ENCODE measurements around the gene MEG3. TPM values are rescaled to one million over a fixed set of nuclear protein-coding genes. Genes with fewer than 3 reads are reported as not detected.

MEG3 gene
- total RNA-seq, 2 donors from 2014 or later = not detected

DNA sequence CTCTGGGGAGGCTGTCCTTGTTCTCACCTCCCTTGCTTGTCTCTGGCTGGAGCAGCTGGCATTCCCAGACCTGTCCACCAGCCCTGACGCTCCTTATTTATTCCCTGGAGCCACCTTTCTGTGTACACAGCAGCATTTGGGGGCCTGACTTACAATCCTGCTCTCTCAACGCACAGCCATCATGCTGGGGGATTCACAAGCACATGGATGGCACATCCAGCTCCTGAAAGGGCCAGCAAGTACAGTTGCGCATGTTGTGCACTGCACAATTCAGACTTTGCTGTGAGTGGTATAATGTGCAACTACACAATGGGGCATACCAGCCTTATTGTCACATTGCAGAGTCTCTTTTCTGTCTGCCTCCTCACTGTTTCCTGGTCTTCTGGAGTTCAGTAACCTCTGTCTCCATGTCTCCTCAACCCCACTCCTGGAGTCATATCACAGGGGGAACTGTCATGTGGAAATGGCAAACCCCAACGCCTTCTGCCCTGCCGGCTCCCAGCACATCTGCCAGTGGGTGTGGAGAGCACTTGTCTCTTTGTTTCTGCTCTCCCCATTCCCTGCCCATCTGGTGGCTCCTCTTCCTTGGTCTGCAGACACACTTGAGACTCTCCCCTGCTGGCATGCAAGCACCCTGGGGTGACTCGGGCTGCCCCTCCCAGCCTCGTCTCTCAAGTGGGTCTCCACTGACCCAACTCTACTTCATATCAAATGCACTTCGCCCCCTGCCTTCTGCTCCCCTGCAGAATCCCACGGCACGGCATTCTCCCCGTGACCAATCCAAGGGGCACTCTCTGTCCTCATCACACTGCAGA lies 41.2 kb upstream of the MEG3 start:
- Mint-ChIP-seq H3K27me3 (peaks cover 5 to 7% of the 10 kb centered on the region in 2 donors), H3K4me3 (no peak overlapping the region)

DNA sequence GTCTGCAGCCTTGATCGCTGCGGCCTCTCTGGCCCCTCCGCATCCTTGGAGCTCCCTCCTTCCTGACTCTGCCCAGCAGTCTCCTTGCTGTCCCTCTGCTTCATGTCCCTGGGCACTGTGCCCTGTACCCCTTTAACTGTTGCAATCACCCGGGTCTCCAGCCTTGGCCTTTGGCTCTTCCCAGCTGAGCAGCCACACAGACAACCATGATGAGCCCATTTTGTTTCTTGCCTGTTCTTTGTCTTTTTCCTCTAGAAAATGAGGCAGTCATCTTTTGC lies 40.6 kb upstream of the MEG3 start:
- ATAC-seq (no peak), DNase-seq (ENCODE audit: low spot score) (no peak)
- H3K36me3 Mint-ChIP-seq = no peaks in the 10 kb centered on the region
- no peaks in the 10 kb centered on the region for H3K9me3 Mint-ChIP-seq
- no peak overlapping the region for H3K4me3 Mint-ChIP-seq
- no peak overlapping the region for H3K27ac Mint-ChIP-seq
- H3K4me1 Mint-ChIP-seq (ENCODE audit: low read depth in 2 of 2) = no peaks in the 10 kb centered on the region
- H3K27me3 Mint-ChIP-seq = peaks cover 2 to 7% of the 10 kb centered on the region in 2 donors

More for the DNA sequence above, 41.2 kb upstream of the MEG3 start:
- Mint-ChIP-seq H3K9me3 (no peaks in the 10 kb centered on the region), H3K36me3 (no peaks in the 10 kb centered on the region), H3K27ac (no peak overlapping the region), H3K4me1 (ENCODE audit: low read depth in 2 of 2) (no peaks in the 10 kb centered on the region)
- DNase-seq (ENCODE audit: low spot score) = no peak
- no peak for ATAC-seq

DNA sequence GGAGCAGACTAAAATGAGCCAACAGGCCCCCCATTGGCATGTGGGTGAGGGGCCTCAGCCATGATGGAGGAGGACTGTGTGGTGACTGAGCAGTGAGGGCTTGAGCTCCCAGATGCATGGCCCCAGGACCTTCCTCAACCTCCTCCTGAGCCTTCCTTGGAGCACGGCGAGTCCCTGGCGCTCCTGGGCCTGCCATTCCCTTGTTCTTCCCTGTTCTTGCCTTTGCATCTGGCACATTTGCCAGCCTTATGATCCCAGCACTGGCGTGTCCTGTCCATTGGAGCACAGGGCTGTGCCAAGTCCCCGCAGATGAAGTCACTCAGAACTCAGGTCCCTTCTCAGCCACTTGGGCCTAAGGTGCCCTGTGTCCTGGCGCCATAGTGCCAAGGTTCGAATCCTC lies 40.3 kb upstream of the MEG3 start:
- H3K4me3 Mint-ChIP-seq = no peak overlapping the region
- DNase-seq (ENCODE audit: low spot score) (no peak), ATAC-seq (no peak)
- no peaks in the 10 kb centered on the region for H3K36me3 Mint-ChIP-seq
- no peaks in the 10 kb centered on the region for H3K9me3 Mint-ChIP-seq
- no peaks in the 10 kb centered on the region for H3K4me1 Mint-ChIP-seq (ENCODE audit: low read depth in 2 of 2)
- no peak overlapping the region for H3K27ac Mint-ChIP-seq
- peaks cover 0 to 7% of the 10 kb centered on the region in 2 donors for H3K27me3 Mint-ChIP-seq

DNA sequence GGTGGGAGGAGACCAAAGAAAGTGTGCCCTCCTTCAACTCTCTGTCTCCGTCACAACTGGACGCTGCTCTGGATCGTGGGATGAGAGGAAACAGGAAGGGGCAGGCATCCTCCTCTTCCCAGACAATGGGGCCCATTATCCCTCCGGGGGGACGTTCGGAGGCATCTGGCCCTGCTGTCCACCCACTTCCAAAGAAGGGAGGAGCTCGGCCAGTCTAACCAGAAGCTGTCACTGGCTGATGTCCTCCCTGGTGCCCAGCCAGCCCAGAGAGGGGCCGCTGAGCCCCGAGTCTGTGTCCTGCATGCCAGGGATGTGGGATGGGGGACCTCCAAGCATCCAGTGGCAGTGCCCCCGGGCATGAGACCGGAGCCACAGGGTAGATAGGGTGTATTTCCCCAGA lies 39.8 kb upstream of the MEG3 start:
- no peak for ATAC-seq
- Mint-ChIP-seq H3K27me3 (peaks cover 0 to 7% of the 10 kb centered on the region in 2 donors), H3K9me3 (no peaks in the 10 kb centered on the region)

DNA sequence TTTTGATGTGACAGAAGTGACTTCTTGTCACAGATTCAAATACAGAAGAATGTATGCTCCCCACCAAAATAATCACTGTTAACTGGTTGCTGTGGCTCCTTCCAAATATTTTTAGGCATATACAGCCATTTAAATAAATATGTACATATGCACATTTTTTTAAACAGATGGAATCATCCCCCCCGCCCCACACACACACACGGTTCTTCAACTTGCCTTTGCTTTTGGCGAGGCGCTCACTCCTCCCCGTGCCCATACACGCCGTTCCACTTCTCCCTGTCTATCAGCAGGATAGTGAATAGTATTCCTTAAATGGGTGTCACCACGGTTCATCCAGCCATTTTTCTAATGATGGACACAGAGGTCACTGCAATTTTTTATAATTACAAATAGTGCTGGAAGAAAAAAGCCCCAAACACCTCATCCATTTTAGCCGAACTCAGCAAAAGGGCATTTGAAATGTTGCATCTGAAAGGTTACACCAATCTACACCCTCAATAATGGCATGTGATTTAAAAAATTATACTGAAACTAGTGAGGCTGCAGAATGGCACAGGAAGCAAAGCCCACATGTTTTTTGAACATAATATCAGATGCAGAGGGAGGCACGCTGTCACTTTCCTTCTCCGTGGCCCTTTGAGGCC lies 39.2 kb upstream of the MEG3 start:
- no peak overlapping the region for H3K27ac Mint-ChIP-seq
- H3K36me3 Mint-ChIP-seq = no peaks in the 10 kb centered on the region
- peaks cover 0 to 7% of the 10 kb centered on the region in 2 donors for H3K27me3 Mint-ChIP-seq
- H3K9me3 Mint-ChIP-seq = no peaks in the 10 kb centered on the region
- H3K4me1 Mint-ChIP-seq (ENCODE audit: low read depth in 2 of 2) = no peaks in the 10 kb centered on the region
- no peak for DNase-seq (ENCODE audit: low spot score)
- H3K4me3 Mint-ChIP-seq = no peak overlapping the region
- no peak for ATAC-seq

More for the DNA sequence above, 39.8 kb upstream of the MEG3 start:
- DNase-seq (ENCODE audit: low spot score) = no peak
- Mint-ChIP-seq H3K4me3 (no peak overlapping the region), H3K4me1 (ENCODE audit: low read depth in 2 of 2) (no peaks in the 10 kb centered on the region), H3K27ac (no peak overlapping the region), H3K36me3 (no peaks in the 10 kb centered on the region)

DNA sequence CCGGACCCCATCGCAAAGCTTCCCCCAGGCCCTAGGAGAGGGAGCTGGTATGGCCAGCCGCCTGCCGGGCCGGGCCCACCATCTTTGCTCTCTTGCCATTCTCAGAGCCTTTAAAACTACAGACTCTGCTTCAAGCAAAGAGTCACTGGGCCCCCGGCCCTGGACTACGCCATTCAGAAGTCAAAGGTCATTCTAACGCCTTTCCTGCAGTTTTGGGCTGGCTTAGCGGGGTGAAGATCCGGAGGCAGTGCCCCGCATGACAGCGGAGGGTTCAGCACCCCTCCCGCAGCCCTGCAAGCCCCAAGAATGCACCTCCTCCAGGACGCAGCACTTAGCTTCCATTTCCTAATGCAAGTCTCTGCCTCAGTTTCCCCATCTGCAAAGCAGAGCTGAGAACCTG lies 38.3 kb upstream of the MEG3 start:
- ATAC-seq = no peak
- no peaks in the 10 kb centered on the region for H3K36me3 Mint-ChIP-seq
- no peaks in the 10 kb centered on the region for H3K9me3 Mint-ChIP-seq
- H3K4me3 Mint-ChIP-seq = no peak overlapping the region
- H3K4me1 Mint-ChIP-seq (ENCODE audit: low read depth in 2 of 2) = no peaks in the 10 kb centered on the region
- peak; percentile 32 for DNase-seq (ENCODE audit: low spot score)
- H3K27ac Mint-ChIP-seq = no peak overlapping the region
- peaks cover 3 to 7% of the 10 kb centered on the region in 2 donors for H3K27me3 Mint-ChIP-seq

DNA sequence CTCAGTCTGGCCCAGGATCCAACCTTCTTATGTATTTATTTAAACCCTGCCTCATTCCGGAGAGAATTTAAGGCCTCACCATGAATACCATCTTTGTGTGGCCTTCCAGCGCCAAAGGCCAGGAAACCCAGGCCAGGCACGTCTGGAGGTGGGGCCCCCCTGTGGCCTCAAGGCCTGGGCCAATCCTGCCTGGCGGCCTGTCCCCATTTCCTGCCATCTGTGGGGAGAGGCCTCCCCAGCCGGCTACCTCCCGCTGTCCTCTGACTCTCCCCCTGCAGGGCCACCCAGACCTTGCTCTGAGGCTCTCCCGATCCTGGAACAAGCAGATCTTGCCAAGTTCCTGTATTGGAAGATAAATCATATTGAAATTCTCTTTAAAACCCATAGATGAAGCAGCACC lies 37.4 kb upstream of the MEG3 start:
- Mint-ChIP-seq H3K4me1 (ENCODE audit: low read depth in 2 of 2) (no peaks in the 10 kb centered on the region), H3K4me3 (no peak overlapping the region), H3K27me3 (peaks cover 3 to 7% of the 10 kb centered on the region in 2 donors), H3K9me3 (no peaks in the 10 kb centered on the region), H3K36me3 (no peaks in the 10 kb centered on the region), H3K27ac (no peak overlapping the region)
- DNase-seq (ENCODE audit: low spot score) = peak; percentile 23
- ATAC-seq = no peak

DNA sequence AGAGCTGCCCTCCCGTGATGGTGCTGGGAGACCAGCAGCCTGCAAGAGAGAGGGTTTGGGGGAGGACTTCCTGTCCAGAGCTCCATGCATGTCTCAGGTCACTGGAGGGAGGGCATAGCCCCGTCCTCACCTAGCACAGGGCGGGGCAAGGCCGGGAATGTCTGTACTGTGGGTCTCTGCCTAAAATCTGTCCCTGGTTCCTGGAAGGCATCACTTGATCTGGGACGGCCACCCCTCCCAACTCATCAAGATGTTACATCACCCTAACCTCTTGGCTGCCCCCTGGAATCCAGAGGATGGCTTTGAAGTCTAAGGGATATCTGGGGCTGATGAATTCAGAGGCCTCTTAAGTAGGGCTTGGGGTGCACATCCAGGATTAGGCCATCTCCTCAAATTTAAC lies 37.0 kb upstream of the MEG3 start:
- no peaks in the 10 kb centered on the region for H3K9me3 Mint-ChIP-seq
- H3K27me3 Mint-ChIP-seq = peaks cover 3 to 7% of the 10 kb centered on the region in 2 donors
- no peak overlapping the region for H3K4me3 Mint-ChIP-seq
- no peak for ATAC-seq
- peak; percentile 15 for DNase-seq (ENCODE audit: low spot score)
- H3K4me1 Mint-ChIP-seq (ENCODE audit: low read depth in 2 of 2) = no peaks in the 10 kb centered on the region
- H3K36me3 Mint-ChIP-seq = no peaks in the 10 kb centered on the region
- no peak overlapping the region for H3K27ac Mint-ChIP-seq

DNA sequence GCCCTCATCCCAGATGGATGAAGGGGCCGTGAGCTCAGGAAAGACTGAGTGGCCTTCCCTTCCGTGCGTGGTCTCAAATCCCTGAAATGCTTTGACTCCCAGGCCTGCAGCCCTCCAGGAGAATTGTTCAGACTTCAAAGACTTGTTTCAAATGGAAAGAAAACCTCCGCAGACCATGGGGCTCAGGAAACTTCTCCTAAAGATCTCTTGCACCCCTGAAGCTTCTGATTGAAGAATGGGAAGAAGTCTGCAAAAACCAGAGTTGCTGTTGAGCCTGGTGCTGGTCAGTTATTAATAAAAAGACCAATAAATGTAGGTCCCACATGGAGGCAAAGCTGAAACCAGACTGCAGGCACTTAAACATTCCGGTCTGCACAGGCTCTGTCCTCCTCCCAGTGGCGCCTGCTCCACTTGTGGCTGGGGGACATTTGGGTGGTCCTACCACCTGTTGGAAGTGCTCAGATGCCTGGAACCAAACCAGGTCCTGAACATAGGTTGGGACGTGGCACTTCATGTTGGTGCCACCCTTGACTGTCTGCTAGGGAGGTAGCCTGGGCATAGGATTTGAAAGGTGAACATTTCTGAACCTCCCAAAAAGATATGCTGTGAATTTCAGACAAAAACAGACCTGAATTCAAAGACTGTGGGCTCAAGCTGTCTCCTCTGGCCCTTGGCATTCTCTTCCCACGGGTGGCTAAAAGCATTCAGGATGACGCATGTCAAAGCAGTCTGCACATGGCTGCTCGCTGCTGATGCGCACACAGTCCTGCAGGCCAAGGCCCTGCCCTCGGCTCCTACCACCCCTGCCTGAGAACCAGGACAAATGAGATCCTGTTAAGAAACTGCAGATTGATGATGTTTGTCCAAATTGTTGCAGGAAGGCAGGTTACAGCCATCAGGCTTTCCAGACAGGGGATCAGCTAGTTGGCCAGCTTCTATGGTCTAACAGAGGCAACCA lies 36.2 kb upstream of the MEG3 start:
- H3K36me3 Mint-ChIP-seq = no peaks in the 10 kb centered on the region
- H3K27ac Mint-ChIP-seq = no peak overlapping the region
- H3K27me3 Mint-ChIP-seq = peaks cover 9 to 15% of the 10 kb centered on the region in 2 donors
- DNase-seq (ENCODE audit: low spot score) = peak; percentile 35
- H3K4me1 Mint-ChIP-seq (ENCODE audit: low read depth in 2 of 2) = no peaks in the 10 kb centered on the region
- no peak overlapping the region for H3K4me3 Mint-ChIP-seq
- no peaks in the 10 kb centered on the region for H3K9me3 Mint-ChIP-seq
- ATAC-seq = no peak

DNA sequence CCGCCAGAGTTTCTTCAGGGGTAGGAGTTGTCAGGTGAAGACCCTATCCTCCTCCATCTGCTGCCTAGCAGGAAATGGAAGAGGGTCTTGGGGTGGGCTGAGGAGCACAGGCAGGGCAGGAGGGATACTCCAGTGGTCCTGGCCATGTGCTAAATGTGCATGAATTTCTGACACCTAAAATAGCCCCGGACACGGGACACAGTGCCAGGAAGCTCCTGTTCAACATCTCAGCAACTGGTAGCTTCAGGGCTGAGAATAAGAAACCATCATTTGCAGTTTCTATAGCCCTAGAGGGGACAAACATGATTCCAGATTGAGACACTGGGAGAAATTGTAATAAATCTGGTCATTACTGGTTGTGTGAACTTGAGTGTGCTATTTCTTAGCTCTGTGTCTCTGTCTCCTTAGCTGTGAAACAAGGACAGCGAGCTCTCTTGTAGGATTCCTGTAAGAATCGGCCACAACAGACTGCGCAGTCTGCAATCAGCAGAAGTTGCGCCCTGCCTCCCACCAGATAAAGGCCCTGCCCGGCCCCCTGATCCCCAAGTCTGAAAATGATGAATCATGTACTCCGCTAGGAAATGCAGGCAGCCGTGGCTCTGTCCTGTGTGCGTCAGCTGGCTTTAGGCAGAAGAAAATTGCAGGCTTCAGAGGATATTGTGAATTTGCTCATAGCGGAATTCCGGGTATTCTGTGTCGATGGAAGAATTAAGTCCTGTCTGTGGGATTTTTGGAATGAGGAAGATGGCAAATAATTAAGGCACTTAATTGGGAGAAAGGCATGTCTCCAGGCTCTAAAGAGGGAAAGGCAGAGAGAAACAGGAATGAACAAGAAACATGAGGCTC lies 35.2 kb upstream of the MEG3 start:
- Mint-ChIP-seq H3K27me3 (peaks cover 11 to 20% of the 10 kb centered on the region in 2 donors), H3K4me1 (ENCODE audit: low read depth in 2 of 2) (no peaks in the 10 kb centered on the region), H3K36me3 (no peaks in the 10 kb centered on the region), H3K27ac (no peak overlapping the region), H3K4me3 (no peak overlapping the region), H3K9me3 (no peaks in the 10 kb centered on the region)
- DNase-seq (ENCODE audit: low spot score) = peak; percentile 6
- ATAC-seq = no peak

DNA sequence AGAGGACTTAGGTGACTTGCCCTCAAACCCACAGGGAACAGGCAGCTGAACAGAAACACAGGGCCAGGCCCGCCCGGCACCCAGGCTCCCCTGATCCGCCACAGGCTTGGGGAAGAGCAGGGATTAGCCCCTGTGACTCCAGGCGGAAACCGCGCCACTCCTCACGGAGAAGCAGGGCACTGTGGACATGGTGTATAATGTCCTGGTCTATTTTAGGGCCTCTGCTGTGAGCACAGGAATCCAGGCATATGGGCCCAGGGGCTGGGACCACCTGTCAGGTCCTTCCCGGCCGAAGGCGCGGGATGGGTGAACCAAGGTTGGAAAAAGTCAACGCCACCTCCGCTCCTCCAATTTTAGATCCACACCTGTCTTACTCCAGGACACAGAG lies 34.6 kb upstream of the MEG3 start:
- ATAC-seq (no peak), DNase-seq (ENCODE audit: low spot score) (peak; percentile 32)
- H3K4me1 Mint-ChIP-seq (ENCODE audit: low read depth in 2 of 2) = no peaks in the 10 kb centered on the region
- H3K4me3 Mint-ChIP-seq = no peak overlapping the region
- H3K36me3 Mint-ChIP-seq = no peaks in the 10 kb centered on the region
- no peak overlapping the region for H3K27ac Mint-ChIP-seq
- H3K27me3 Mint-ChIP-seq = peaks cover 11 to 20% of the 10 kb centered on the region in 2 donors
- H3K9me3 Mint-ChIP-seq = no peaks in the 10 kb centered on the region

DNA sequence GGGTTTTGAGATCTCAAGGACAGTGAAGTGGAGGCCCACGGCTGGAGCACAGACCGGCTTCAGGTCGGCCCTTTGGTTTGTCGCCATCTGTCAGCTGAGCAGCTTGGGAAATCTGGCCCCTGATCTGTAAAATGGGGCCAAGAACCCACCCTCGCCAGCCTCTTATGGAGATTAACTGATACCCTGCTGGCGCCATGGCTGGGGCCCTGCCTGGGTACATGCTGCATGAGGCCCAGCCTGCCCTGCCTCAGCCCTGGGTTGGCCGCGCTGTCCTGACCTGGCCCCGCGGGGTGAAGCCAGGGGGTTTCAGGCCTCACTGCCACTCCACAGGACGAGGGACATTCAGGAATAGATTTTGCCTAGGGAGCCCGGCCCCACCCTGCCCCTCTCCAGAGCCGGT lies 33.9 kb upstream of the MEG3 start:
- no peak for ATAC-seq
- H3K27ac Mint-ChIP-seq = no peak overlapping the region
- H3K27me3 Mint-ChIP-seq = peaks cover 11 to 20% of the 10 kb centered on the region in 2 donors
- no peaks in the 10 kb centered on the region for H3K36me3 Mint-ChIP-seq
- no peaks in the 10 kb centered on the region for H3K9me3 Mint-ChIP-seq
- peak; percentile 53 for DNase-seq (ENCODE audit: low spot score)
- no peaks in the 10 kb centered on the region for H3K4me1 Mint-ChIP-seq (ENCODE audit: low read depth in 2 of 2)
- no peak overlapping the region for H3K4me3 Mint-ChIP-seq

DNA sequence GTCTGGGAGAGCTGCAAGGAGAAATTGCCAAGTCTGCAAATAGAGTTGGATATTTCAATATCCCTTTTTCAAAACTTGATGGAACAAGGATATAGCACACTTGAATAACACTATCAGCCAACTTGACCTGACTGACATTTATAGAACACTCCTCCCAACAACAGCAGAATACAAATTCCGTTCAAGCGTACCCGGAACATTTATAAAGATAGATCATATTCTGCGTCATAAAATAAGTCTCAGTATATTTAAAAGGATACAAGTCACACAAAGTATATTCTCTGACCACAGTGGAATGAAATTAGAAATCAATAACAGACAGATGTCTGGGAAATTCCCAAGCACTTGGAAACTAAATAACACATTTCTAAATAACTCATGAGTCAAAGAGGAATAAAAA lies 29.0 kb upstream of the MEG3 start:
- DNase-seq (ENCODE audit: low spot score) = no peak
- Mint-ChIP-seq H3K36me3 (no peaks in the 10 kb centered on the region), H3K27ac (no peak overlapping the region), H3K27me3 (peaks cover 23 to 27% of the 10 kb centered on the region in 2 donors), H3K9me3 (no peaks in the 10 kb centered on the region), H3K4me1 (ENCODE audit: low read depth in 2 of 2) (peaks cover 0 to 3% of the 10 kb centered on the region in 2 donors), H3K4me3 (no peak overlapping the region)
- ATAC-seq = no peak

Data from natural killer cell treated with Interleukin-12 subunit alpha and Interleukin-12 subunit beta and Interleukin-15 and Interleukin-18, amount 100 ng/mL, for 72 hours (primary cell).